K562 (cell line): ENCODE data around the gene KCNH2.

Source experiments
- ARID2 ChIP-seq: fragments of 450-650 bp; IDR thresholded peaks from 2 replicates; pipeline ENCODE4 v1.6.1; 2017; ENCODE audit warnings: antibody characterized with exemption, mild to moderate bottlenecking
- ELF1 ChIP-seq: fragments of 200-800 bp; sonication (Bioruptor generic); IDR thresholded peaks from 2 replicates; pipeline ENCODE4 v1.6.1; 2016; ENCODE audit warnings: missing genetic modification characterization, missing compliant biosample characterization
- NFE2 ChIP-seq: IDR thresholded peaks from 2 replicates; pipeline ENCODE4 v1.6.1; 2014; ENCODE audit warnings: antibody characterized with exemption, low read depth
- NFXL1 ChIP-seq: fragments of 450-650 bp; formaldehyde crosslinking; IDR thresholded peaks from 2 replicates; pipeline ENCODE4 v1.4.0; 2021; ENCODE audit warnings: mild to moderate bottlenecking
- TARDBP ChIP-seq: fragments of 450-650 bp; IDR thresholded peaks from 2 replicates; pipeline ENCODE4 v1.6.1; 2016
- TRIM28 ChIP-seq: fragments of 450-650 bp; IDR thresholded peaks from 2 replicates; pipeline ENCODE4 v1.6.1; 2017
- ZBTB17 ChIP-seq: fragments of 450-650 bp; formaldehyde crosslinking; IDR thresholded peaks from 2 replicates; pipeline ENCODE4 v1.4.0; 2020; ENCODE audit warnings: mild to moderate bottlenecking
- ZKSCAN1 ChIP-seq: fragments of 150-350 bp; IDR thresholded peaks from 2 replicates; pipeline ENCODE4 v1.6.1; 2016; ENCODE audit warnings: low read depth, low read length
- TF ChIP-seq, protein P1 (sequence below): conservative IDR thresholded peaks from 2 replicates; pipeline ENCODE4 v1.6.1; 2011; ENCODE audit warnings: low read depth, mild to moderate bottlenecking, low read length; ENCODE audit not compliant: control insufficient read depth

DNA sequence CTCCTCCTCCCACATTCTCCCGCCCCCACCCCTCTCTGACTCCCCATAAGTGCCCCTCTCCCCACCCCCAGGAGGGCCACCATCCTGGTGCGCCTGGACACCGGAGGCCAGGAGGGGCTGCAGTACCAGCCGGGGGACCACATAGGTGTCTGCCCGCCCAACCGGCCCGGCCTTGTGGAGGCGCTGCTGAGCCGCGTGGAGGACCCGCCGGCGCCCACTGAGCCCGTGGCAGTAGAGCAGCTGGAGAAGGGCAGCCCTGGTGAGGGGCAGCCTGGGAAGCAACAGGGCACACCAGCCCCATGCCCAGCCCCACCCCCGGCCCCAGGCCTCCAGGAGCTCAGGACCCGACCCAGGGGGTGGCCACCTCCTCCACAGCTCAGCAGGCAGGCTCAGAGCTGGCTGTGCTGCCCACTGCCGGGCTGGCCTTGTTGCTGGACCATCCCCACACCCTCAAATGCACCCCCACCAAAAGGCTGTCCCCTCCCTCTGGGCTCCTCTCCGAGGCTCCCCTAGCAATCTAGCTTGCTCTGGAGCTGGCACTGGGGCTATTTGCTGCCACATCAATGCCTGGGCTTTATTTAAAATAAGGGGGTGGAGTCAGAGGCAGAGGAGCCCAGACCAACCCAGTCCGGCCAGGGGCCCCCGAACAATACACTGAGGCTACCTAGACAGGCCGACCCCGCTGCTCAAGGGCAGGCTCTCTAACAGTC lies 31.4 kb upstream of the KCNH2 start:
- TF ChIP-seq, protein P1, sequence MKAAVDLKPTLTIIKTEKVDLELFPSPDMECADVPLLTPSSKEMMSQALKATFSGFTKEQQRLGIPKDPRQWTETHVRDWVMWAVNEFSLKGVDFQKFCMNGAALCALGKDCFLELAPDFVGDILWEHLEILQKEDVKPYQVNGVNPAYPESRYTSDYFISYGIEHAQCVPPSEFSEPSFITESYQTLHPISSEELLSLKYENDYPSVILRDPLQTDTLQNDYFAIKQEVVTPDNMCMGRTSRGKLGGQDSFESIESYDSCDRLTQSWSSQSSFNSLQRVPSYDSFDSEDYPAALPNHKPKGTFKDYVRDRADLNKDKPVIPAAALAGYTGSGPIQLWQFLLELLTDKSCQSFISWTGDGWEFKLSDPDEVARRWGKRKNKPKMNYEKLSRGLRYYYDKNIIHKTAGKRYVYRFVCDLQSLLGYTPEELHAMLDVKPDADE = no peak
- TF ChIP-seq TRIM28 (no peak), ZKSCAN1 (no peak), ELF1 (tag) (no peak), ARID2 (no peak), TARDBP (no peak), ZBTB17 (CRISPR knock-in tag) (no peak), NFXL1 (CRISPR knock-in tag) (no peak), NFE2 (no peak)
